HepG2 (cell line): ENCODE measurements around the gene AKT2. TPM values are rescaled to one million over a fixed set of nuclear protein-coding genes. Genes with fewer than 3 reads are reported as not detected.

ENCODE experiments used
- BRF2 ChIP-seq: sonication (generic); formaldehyde crosslinking; IDR thresholded peaks from 2 replicates; pipeline ENCODE4 v1.8.1; 2022; ENCODE audit warnings: mild to moderate bottlenecking, missing genetic modification reagents
- CENPBD1 ChIP-seq: sonication (generic); formaldehyde crosslinking; IDR thresholded peaks from 2 replicates; pipeline ENCODE4 v1.8.0; 2022; ENCODE audit warnings: missing genetic modification reagents, low read depth, mild to moderate bottlenecking, borderline replicate concordance
- CERS6 ChIP-seq: sonication (generic); formaldehyde crosslinking; IDR thresholded peaks from 2 replicates; pipeline ENCODE4 v1.5.0; 2020; ENCODE audit warnings: missing genetic modification reagents
- FLYWCH1 ChIP-seq: sonication (generic); formaldehyde crosslinking; IDR thresholded peaks from 2 replicates; pipeline ENCODE4 v1.8.1; 2023; ENCODE audit warnings: mild to moderate bottlenecking, missing genetic modification reagents
- FOSL1 ChIP-seq: sonication (generic); formaldehyde crosslinking; IDR thresholded peaks from 2 replicates; pipeline ENCODE4 v1.9.0; 2021; ENCODE audit warnings: missing genetic modification reagents, borderline replicate concordance
- FOXO1 ChIP-seq: sonication (generic); formaldehyde crosslinking; IDR thresholded peaks from 2 replicates; pipeline ENCODE4 v1.4.0; 2020; ENCODE audit warnings: missing genetic modification reagents
- FUBP1 ChIP-seq: sonication (generic); formaldehyde crosslinking; IDR thresholded peaks from 2 replicates; pipeline ENCODE4 v1.5.1; 2020; ENCODE audit warnings: missing genetic modification reagents, mild to moderate bottlenecking, borderline replicate concordance
- GATAD1 ChIP-seq: IDR thresholded peaks from 2 replicates; pipeline ENCODE4 v1.6.1; 2016; ENCODE audit warnings: missing genetic modification reagents, missing compliant biosample characterization
- LBX2 ChIP-seq: sonication (generic); formaldehyde crosslinking; IDR thresholded peaks from 2 replicates; pipeline ENCODE4 v1.5.0; 2020; ENCODE audit warnings: missing genetic modification reagents, mild to moderate bottlenecking, borderline replicate concordance
- RORA ChIP-seq: sonication (generic); formaldehyde crosslinking; IDR thresholded peaks from 2 replicates; pipeline ENCODE4 v1.5.0; 2020; ENCODE audit warnings: mild to moderate bottlenecking, missing genetic modification reagents, moderate library complexity
- SALL1 ChIP-seq: sonication (generic); formaldehyde crosslinking; IDR thresholded peaks from 2 replicates; pipeline ENCODE4 v1.8.0; 2022; ENCODE audit warnings: mild to moderate bottlenecking, missing genetic modification reagents
- SAP130 ChIP-seq: IDR thresholded peaks from 2 replicates; pipeline ENCODE4 v1.6.1; 2016; ENCODE audit warnings: low read depth
- SIX4 ChIP-seq: sonication (generic); formaldehyde crosslinking; IDR thresholded peaks from 2 replicates; pipeline ENCODE4 v1.4.0; 2020; ENCODE audit warnings: missing genetic modification reagents
- SMARCC2 ChIP-seq: fragments of 450-650 bp; IDR thresholded peaks from 2 replicates; pipeline ENCODE4 v1.6.1; 2017; ENCODE audit warnings: antibody characterized with exemption, mild to moderate bottlenecking
- SNAPC2 ChIP-seq: sonication (generic); formaldehyde crosslinking; IDR thresholded peaks from 2 replicates; pipeline ENCODE4 v1.8.1; 2022; ENCODE audit warnings: mild to moderate bottlenecking, missing genetic modification reagents
- SP140L ChIP-seq: sonication (generic); formaldehyde crosslinking; IDR thresholded peaks from 2 replicates; pipeline ENCODE4 v1.4.0; 2020; ENCODE audit warnings: missing genetic modification reagents, borderline replicate concordance
- SP2 ChIP-seq: sonication (generic); formaldehyde crosslinking; IDR thresholded peaks from 2 replicates; pipeline ENCODE4 v1.5.1; 2020; ENCODE audit warnings: mild to moderate bottlenecking, missing genetic modification reagents
- SYNCRIP ChIP-seq: fragments of 200-400 bp; formaldehyde crosslinking; IDR thresholded peaks from 2 replicates; pipeline ENCODE4 v1.6.1; 2018; ENCODE audit warnings: mild to moderate bottlenecking, low read depth, low read length; ENCODE audit not compliant: insufficient read depth
- TAF1 ChIP-seq: sonication (generic); formaldehyde crosslinking; IDR thresholded peaks from 2 replicates; pipeline ENCODE4 v1.4.0; 2020; ENCODE audit warnings: missing genetic modification reagents
- TFAP4 ChIP-seq: sonication (generic); IDR thresholded peaks from 2 replicates; pipeline ENCODE4 v1.6.1; 2016; ENCODE audit warnings: low read depth, borderline replicate concordance
- ZBTB7A ChIP-seq: sonication (generic); formaldehyde crosslinking; IDR thresholded peaks from 2 replicates; pipeline ENCODE4 v1.8.0; 2022; ENCODE audit warnings: mild to moderate bottlenecking, missing genetic modification reagents
- ZNF572 ChIP-seq: sonication (generic); formaldehyde crosslinking; IDR thresholded peaks from 2 replicates; pipeline ENCODE4 v1.5.1; 2020; ENCODE audit warnings: mild to moderate bottlenecking, missing genetic modification reagents
- ZNF615 ChIP-seq: sonication (generic); formaldehyde crosslinking; IDR thresholded peaks from 2 replicates; pipeline ENCODE4 v1.5.0; 2020; ENCODE audit warnings: mild to moderate bottlenecking, missing genetic modification reagents, borderline replicate concordance
- polyA plus RNA-seq, 8 experiments: library from polyadenylated mRNA; depleted of rRNA in 3 of 8; stranded (reverse) in 7 of 8; unstranded in 1 of 8; fragments of >200 nt; fragmentation: Illumina TruSeq in 4 of 8; extraction: Trizol in 4 of 8; gene quantifications; 2 replicates each; pipeline versions ENCODE4 v1.2.1 to v1.2.3, GENCODE V29; 2011 to 2016; ENCODE audit warnings: low read depth in 4 of 8, missing spikeins in 1 of 8, mixed read lengths in 1 of 8; ENCODE audit not compliant: insufficient read depth in 1 of 8
- total RNA-seq, 5 experiments: library from RNA; depleted of rRNA; stranded (reverse); fragments of >200 nt; fragmentation: Illumina TruSeq; extraction: Trizol; gene quantifications; 2 replicates each; pipeline ENCODE4 v1.2.3, GENCODE V29; 2016; ENCODE audit warnings: low read depth in 1 of 5

The AKT2 gene
- total and polyA plus RNA-seq, 2 of the 13 experiments (the other 11 are each of a cell fraction or from before 2014, with no cell fraction given) = 82.1 to 173 TPM

GRCh38 chr19:40285353-40286234 lies 449 bp upstream of the AKT2 start (continued):
- TF ChIP-seq FUBP1 (CRISPR knock-in tag) = no peak
- TF ChIP-seq ZBTB7A (CRISPR knock-in tag) = no peak
- 0 out of 2 replicates have a peak, but pooled peaks have one; percentile 4 for TF ChIP-seq SALL1
- TF ChIP-seq SAP130 (CRISPR knock-in tag) = peak; percentile 41; the same call in 1 of the 2 replicates
- TF ChIP-seq GATAD1 (CRISPR knock-in tag) = peak; percentile 62; the same call in 1 of the 2 replicates
- no peak for TF ChIP-seq SIX4
- TF ChIP-seq SP140L = 0 out of 2 replicates have a peak, but pooled peaks have one; percentile 18
- no peak for TF ChIP-seq ZNF572 (CRISPR knock-in tag)
- TF ChIP-seq TFAP4 = no peak
- no peak for TF ChIP-seq SYNCRIP
- TF ChIP-seq RORA (CRISPR knock-in tag) = no peak
- TF ChIP-seq SP2 (CRISPR knock-in tag) = peak; percentile 79
- no peak for TF ChIP-seq CERS6 (CRISPR knock-in tag)
- no peak for TF ChIP-seq BRF2
- no peak for TF ChIP-seq FOSL1 (CRISPR knock-in tag)
- no peak for TF ChIP-seq FLYWCH1
- no peak for TF ChIP-seq CENPBD1
- TF ChIP-seq FOXO1 (CRISPR knock-in tag) = no peak
- TF ChIP-seq TAF1 (CRISPR knock-in tag) = peak; percentile 52; the same call in 1 of the 2 replicates
- no peak for TF ChIP-seq LBX2 (CRISPR knock-in tag)
- TF ChIP-seq ZNF615 (CRISPR knock-in tag) = 0 out of 2 replicates have a peak, but pooled peaks have one; percentile 59
- 0 out of 2 replicates have a peak, but pooled peaks have one; percentile 52 for TF ChIP-seq SMARCC2
- TF ChIP-seq SNAPC2 (CRISPR knock-in tag) = peak; percentile 99
